Stimulated activated CD4-positive, alpha-beta T cell treated with anti-CD3 and anti-CD28 coated beads, Interleukin-2, amount 100 ng/mL, for 24 hours (primary cell): ENCODE data around the gene INPP4A.
A peak's percentile ranks its signal among the peaks of the same experiment; 100 is the strongest.

Experiments used
- DNase-seq, 2 donors: peaks; one replicate each; pipeline ENCODE4 v3.0.0-alpha.2; 2020

INPP4A gene

GRCh38 chr2:98438190-98439133 lies 6.2 kb upstream of the INPP4A start:
- no peak for DNase-seq

DNA sequence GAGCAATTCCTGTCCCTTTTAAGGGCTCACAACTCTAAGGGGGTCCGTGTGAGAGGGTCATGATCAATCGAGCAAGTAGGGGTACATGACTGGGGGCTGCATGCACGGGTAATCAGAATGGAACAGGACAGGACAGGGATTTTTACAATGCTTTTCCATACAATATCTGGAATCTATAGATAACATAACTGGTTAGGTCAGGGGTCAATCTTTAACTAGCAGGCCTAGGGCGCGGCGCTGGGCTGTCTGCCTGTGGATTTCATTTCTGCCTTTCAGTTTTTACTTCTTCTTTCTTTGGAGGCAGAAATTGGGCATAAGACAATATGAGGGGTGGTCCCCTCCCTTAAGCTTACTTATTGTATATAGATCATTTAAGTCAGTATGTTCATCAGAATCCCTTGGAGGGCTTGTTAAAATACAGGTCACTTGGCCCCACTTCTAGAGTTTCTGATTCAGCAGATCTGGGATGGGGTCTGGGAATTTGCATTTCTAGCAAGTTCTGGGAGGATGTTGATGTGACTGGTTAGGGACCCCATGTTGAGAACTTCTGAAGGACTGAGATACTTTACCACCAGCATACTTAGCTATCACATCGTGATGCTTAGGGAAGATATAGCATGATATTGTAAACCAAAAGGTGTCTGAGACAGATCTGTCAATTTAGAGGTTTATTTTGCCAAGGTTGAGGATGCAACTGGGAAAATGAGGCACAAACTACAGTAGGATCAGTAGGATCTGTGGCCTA lies 2.8 kb upstream of the INPP4A start:
- no peak for DNase-seq

DNA sequence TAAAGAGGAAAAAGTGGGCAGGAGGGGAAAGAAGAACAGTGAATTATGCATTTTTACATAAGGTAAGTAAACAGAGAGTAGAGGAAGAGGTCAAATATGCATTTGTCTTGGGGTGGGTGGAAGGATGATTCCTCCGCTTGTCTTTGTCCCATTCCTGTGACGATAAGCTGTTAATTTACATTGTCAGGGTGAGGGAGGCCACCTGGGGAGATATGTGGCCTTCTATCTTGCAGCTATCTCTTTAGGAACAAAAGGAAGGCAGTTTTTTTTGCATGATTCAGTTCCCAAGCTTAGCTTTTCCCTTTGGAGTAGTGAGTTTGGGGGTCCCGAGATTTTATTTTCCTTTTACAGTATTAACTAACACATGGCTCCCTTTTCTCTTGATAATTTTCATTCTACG lies 2.2 kb upstream of the INPP4A start:
- no peak for DNase-seq

DNA sequence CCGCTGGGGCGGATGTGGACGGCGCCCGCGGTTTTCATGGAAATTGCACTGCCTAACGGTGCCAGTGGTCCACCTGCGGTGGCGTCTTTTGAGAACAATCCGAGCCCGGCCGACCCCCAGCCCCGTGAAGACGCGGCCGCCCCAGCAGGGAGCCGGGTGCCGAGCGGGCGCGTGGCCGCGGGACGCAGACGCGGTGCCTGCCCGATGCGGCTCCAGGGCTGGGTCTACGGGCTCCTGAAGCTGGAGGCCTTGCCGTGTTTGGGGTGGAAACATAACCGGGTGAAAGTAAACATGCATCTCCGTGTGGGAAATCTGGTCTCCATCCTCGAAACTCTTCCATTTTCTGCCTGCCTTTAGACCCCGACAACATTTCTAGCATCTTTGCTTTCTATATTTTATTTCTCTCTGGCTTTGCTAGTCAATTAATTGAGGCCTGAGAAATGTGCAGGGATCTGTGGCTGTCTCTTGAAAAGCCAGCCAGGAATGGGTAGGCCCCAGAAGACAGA lies 572 bp downstream of the INPP4A start:
- peak; percentile 43 to 44 for DNase-seq

- peak; percentile 47 to 48 for DNase-seq
These were observed 1.3 kb downstream of the INPP4A start for GRCh38 chr2:98445683-98446581.

GRCh38 chr2:98446850-98447249 lies 2.2 kb downstream of the INPP4A start:
- DNase-seq, result no peak

- no peak for DNase-seq
These were observed 3.9 kb downstream of the INPP4A start for GRCh38 chr2:98448441-98449145.

- DNase-seq, result peak in 1 of 2 donors; percentile 13
These were observed 7.9 kb downstream of the INPP4A start for GRCh38 chr2:98452396-98453027.

DNA sequence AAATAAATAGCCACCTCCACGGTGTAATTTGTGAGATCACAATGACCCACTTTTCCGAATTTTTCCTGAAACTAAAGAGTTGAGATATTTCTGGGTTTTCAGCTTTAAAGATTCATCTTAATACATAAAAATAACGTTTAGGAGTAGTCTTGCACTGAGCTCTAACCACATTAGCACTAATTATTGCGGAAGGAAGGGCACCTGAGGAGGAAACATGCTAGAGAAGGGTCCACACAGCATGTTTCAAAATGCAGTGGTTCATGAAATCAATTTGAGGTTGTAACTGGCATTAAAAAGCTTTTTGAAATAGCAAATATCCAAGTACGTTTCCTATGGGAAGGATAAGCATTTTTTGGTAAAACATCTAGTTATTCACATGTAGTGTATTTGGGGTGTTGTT lies 8.4 kb downstream of the INPP4A start:
- DNase-seq, result no peak

DNA sequence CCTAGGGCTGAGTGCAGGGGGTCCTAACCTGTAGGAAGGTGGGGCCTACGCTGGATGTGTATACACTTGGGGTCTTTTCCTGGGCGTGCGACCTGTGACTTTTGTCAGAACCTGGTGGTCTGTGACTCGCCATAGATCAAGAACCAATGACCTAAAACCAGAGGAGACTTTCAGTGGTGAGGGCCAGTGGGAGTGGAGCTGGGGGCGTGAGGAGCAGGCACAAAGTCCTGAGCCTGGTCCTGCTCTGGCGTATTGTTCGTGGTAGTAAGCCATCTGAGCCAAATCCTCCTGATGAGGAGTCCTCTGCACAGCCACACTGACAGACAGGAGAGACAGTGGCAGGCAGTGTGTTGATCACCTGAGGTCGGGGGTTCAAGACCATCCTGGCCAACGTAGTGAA lies 8.9 kb downstream of the INPP4A start:
- DNase-seq, result peak in 1 of 2 donors; percentile 18

DNA sequence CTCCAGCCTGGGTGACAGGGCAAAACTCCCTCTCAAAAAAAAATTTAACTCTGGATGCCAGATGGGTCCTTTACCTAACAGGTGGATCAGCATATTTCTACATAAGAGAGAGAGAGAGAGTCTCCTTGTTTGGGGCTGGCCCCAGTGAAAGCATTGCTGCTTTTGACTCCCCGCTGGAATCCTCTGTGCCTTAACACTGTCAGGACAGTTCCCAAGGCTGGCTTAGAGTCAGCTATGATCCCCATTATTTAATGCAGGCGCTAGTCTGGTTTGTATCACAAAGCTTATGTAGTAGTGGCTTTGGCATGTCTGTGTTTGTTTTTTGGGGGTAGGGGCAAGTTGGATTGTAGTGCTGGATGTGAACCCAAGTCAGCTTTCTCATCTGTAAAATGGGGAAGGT lies 9.4 kb downstream of the INPP4A start:
- DNase-seq, result peak in 1 of 2 donors; percentile 15

DNA sequence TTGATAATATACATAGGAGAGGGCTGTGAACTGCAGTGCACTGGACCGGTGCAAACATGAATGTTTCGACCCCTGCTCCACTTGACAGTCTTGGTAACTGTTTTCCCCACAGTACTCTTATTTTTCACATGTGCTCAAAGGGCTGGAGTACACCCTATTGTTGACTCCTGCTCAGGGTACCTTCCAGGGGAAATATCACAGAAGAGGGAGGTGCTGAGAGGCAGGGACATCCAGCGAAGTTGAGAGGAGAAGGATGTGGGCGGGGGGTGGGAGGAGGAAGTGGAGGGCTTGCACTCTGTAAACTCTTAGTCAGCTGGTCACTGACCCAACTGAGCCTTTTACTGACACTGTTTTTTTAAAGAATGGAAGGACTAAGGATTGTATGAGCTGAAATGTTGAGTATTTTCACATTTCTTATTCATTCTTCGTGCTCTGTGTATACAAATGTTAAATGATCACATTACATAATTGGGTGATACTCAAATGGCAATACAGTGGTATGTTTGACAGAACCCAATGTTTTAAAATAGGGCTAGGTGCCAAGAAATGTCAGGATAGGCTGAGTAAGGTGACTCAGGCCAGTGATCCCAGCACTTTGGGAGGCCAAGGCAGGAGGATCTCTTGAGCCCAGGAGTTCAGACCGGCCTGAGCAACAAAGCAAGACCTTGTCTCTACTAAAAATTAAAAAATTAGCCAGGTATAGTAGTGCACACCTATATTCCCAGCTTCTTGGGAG lies 10.0 kb downstream of the INPP4A start:
- no peak for DNase-seq

DNA sequence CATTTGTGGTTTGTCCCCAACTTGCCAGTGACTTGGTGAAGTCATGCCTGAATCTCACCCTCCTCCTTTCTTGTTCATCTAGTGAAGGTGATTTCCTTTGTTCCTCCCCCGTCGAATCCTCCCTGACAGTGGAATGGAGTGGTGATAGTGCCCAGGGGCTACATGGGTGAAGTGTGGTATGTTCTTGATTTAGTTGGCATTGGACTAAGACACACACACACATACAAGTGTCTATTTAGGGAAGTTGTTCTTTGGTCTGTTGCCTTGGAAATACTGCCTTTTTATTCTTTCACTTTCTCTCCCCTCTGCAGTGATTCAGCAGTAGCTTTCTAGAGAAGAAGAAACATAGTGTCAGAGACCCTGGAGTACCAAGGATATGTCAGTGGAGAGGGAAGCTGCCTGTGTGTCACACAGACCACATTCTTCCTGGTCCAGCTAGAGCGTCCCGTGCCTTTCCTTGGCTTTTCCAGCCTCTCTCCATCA lies 10.9 kb downstream of the INPP4A start:
- DNase-seq, result peak in 1 of 2 donors; percentile 18

GRCh38 chr2:98457045-98457696 lies 12.5 kb downstream of the INPP4A start:
- peak in 1 of 2 donors; percentile 8 for DNase-seq

DNA sequence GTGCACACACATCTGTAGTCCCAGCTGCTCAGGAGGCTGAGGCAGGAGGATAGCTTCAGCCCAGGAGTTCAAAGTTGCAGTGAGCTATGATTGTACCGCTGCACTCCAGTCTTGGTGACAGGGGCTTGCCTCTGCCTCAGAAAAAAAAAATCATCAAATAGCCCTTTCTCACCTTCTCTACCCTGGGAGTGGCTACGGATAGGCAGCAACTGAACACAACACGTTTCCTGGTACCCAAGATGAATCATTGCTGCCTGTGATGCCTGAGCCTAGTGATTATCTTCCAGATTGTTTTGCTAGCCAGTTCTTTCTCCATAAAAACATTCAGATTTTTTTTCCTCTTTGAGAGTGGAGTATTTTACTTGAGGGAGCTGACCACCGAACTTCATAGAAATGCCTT lies 13.5 kb downstream of the INPP4A start:
- DNase-seq, result no peak

DNA sequence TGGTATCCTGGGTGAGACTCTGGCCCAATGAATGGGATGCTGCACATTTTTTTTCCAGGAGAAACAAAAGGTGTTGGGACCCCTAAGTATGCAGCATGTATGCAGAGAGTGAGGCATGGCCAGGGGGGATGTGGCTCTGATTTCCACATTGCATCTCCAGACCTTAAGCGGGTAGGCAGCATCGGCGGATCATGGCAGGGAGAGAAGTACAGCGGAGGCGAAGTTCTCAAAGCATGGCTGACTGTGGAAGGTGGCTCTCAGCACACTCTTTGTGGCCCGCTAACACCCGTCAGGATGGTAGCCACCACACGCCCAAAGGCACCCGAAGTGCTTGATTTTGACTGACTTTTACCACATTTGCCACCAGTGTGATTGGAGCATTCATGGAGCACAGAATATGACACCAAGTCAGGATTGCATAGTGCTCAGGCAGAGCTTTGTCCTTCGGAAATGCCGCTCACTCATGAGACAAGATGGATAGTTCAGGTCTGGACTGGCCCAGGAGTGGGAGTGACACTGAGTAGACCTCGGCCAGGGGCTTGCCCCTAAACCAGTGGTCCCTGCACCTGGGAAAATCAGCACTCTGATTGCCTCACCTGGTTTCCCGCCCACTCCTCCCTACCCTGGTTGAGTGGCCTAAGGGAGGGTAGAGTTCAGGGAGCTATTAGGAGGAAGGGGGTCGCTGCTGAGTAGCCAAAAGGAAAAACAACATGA lies 14.2 kb downstream of the INPP4A start:
- no peak for DNase-seq

GRCh38 chr2:98459496-98460175 lies 15.0 kb downstream of the INPP4A start:
- no peak for DNase-seq
